WI38 (cell line): ENCODE measurements around the gene SDCBP2.

Source experiments
- H3K4me3 ChIP-seq: 2 replicates; pipeline ENCODE4 v1.5.1; 2011; ENCODE audit warnings: low read depth, mild to moderate bottlenecking, control low read depth, low read length
- TF ChIP-seq, protein P1 (sequence below): IDR thresholded peaks from 2 replicates; pipeline ENCODE4 v1.5.1; 2012; ENCODE audit warnings: low read depth, mild to moderate bottlenecking, control low read depth, low read length

SDCBP2 gene

DNA sequence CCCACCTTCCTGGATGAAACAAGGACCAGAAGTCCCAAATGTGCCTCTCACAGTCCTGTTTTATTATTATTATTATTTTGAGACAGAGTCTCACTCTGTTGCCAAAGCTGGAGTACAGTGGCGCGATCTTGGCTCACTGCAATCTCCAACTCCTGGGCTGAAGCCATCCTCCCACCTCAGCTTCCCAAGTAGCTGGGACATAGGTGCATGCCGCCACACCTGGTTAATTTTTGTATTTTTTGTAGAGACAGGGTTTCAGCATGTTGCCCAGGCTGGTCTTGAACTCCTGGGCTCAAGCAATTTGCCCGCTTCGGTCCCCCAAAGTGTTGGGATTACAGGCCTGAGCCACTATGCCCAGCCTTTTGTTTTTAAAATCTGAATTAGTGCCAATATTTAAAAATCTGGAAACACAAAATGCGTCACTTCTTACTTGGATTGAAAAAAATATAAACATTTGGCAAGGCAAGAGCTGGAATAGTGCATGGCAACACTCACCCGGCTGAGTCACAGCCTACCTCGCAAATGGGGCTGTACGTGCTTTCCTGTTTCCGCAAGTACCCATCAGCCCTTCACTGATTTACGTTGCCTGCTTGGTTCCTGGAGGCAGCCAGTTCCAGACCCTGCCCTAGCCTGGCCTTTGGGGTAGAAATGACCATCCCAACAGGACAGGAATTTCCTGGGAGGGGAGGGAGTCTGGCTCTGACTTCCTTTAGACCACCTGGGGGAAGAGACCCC is 6.3 kb downstream of the SDCBP2 start:
- TF ChIP-seq, protein P1, sequence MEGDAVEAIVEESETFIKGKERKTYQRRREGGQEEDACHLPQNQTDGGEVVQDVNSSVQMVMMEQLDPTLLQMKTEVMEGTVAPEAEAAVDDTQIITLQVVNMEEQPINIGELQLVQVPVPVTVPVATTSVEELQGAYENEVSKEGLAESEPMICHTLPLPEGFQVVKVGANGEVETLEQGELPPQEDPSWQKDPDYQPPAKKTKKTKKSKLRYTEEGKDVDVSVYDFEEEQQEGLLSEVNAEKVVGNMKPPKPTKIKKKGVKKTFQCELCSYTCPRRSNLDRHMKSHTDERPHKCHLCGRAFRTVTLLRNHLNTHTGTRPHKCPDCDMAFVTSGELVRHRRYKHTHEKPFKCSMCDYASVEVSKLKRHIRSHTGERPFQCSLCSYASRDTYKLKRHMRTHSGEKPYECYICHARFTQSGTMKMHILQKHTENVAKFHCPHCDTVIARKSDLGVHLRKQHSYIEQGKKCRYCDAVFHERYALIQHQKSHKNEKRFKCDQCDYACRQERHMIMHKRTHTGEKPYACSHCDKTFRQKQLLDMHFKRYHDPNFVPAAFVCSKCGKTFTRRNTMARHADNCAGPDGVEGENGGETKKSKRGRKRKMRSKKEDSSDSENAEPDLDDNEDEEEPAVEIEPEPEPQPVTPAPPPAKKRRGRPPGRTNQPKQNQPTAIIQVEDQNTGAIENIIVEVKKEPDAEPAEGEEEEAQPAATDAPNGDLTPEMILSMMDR = no peak
- no peak overlapping the region for H3K4me3 ChIP-seq

DNA sequence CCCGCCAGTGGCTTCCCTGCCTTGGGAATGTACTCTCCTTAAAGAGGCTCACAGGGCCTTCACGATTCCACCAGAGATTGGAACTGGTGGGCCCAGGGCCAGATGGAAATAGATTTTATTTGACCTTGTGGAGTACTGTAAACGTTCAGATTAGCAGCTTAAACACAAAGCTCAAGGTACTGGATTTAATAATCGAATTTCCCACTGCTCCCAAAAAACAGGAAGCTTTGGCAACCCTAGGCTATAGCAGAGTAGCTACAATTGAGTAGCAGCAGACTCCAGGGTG is 7.3 kb downstream of the SDCBP2 start:
- TF ChIP-seq, protein P1 = no peak

DNA sequence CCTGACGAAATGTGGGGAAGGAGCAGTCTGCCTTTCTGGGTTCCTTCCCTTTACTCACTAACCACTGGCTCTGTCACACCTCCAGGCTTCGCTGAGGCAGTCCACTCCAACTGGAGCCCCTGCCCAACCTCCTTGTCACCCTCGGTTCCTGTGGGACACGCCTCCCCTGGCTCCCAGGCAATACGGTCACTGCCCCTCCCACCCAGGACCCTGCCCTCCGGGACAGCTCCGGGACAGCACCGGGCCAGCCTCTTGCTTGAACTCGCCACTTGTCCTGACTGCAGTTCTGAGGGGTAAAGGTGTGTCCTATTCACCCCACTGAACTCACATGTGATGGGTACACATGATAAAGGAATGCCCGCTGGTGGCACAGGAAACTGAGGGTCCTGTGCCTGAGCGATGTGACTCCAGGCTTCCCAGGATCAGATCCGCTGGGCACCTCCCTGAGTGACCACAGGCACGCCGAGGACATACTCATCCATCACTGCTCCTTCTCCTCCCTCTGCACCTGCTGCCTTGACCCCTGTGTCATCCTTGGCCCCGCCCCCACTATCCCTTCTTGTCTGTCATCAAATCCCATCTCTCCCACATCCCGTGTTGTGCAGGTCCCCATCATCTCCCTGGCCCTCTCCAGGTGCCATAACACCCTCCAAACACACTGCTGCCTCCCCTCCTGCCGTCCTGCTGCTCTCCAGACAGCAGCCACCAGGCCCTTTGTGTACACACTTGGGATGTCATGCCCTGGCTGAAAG is 7.9 kb downstream of the SDCBP2 start:
- TF ChIP-seq, protein P1 = no peak
- H3K4me3 ChIP-seq = no peak overlapping the region

More for the DNA sequence above, 7.3 kb downstream of the SDCBP2 start:
- no peak overlapping the region for H3K4me3 ChIP-seq

DNA sequence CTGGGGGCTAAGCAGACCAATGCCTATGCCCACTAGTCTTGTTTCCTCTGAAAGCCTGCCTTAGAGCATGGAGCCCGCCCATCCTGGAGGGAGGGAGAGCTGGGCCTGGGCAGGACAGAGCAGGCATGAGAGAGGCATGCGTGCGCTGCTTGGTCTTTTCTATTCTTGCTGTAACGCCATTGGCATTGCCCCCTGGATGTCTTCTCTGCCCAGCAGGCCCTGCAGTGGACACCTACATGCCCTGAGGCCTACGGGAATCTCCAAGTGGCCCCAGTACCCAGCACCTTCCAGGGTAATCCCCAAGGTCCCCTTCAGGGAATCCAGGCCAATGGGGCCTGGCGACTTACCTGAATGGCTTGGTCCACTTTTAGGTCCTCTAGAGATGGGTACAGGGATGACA is 8.9 kb downstream of the SDCBP2 start:
- TF ChIP-seq, protein P1 = no peak
- no peak overlapping the region for H3K4me3 ChIP-seq

DNA sequence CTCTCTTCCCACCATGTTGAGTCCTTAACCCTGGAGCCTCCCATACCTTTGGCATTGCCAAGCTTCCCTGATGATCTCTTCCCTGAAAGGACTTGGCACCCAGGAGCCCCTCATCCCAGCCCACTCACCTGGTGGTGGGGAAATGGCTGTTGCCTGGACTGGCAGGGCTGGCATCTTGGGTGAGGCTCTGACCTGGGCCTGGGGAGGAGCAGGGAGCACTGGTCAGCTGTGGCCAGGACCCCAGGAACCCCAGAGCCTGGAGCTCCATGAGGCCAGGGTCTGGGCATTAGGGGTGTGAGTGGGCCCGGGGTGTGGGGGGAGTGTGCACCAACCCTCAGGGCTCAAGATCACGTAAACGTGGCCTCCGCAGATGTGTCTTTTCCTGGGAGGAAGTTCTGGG is 9.5 kb downstream of the SDCBP2 start:
- TF ChIP-seq, protein P1 = no peak

DNA sequence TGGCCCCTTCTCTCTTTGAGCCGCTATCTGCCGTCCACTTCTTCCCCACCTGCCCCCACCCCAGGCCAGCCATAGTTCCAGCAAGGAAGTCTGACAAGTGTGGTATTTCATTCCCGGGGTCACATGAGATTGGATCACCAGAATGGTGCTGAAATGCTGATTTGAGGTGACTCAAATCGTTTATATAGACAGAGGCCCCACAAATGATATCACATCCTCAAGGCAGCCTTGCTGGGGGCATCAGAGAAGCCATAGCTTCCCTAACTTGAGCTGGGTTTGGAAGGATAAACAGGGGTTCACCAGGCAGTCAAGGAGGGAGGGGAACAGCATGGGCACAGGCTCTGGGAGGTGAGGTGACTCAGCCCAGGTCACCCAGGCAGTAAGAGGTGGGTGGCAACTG is 9.9 kb downstream of the SDCBP2 start:
- TF ChIP-seq, protein P1 = no peak
- no peak overlapping the region for H3K4me3 ChIP-seq

More for the DNA sequence above, 9.5 kb downstream of the SDCBP2 start:
- H3K4me3 ChIP-seq = no peak overlapping the region

DNA sequence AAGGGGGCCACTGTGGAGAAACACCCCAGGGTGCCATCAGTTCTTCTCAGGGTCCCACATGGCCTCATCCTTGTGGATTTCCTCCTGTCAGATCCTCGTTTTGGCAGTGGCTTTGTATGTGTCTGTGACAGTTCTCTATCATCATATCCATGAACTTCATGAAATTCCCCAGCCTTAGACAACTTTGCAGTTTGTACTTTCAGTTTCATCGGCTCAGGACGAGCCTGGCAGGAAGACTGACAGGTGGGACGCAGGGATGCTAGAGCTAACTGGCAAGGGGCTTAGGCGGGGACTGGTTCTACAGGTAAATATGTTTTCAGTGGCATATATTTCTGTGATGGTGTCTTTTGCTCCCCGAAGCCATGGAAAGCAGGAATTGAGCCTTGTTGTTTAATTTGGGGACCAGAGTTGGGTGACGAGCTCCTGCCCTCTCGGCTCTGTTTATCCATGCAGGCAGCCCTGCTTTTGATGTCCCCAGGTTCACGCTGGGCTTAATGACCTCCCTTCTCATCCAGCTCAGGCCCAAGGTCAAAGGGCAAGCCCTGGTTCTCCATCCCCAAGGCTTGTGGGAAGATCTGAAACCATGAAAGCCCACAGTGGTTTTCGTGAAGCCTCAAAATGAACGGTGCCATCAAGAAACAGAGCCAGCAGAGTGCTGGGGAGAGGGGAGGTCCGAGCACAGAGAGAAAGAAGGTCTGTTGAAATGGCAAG is 11.2 kb downstream of the SDCBP2 start:
- TF ChIP-seq, protein P1 = no peak
- no peak overlapping the region for H3K4me3 ChIP-seq
